CD14-positive monocyte (primary cell): ENCODE data around the gene SPTAN1. TPM values are rescaled to one million over a fixed set of nuclear protein-coding genes. Genes with fewer than 3 reads are reported as not detected.

Source experiments
- DNase-seq, 3 donors: peaks; one replicate each; pipeline ENCODE4 v3.0.0-alpha.2; 2011 to 2022
- H2AFZ ChIP-seq: 2 replicates; pipeline ENCODE4 v1.6.0; 2012; ENCODE audit warnings: mild to moderate bottlenecking, low read depth, low read length, inconsistent platforms; ENCODE audit not compliant: insufficient read depth, poor library complexity, severe bottlenecking
- H3K27ac ChIP-seq, 2 donors: 1 replicate in 1 of 2; 2 replicates in 1 of 2; pipeline ENCODE4 v1.5.1; 2012 to 2013; ENCODE audit warnings: low read length in 2 of 2, control low read depth in 1 of 2, inconsistent platforms in 1 of 2, low read depth in 1 of 2, mild to moderate bottlenecking in 1 of 2
- H3K27me3 ChIP-seq, 2 donors: one replicate each; pipeline versions ENCODE4 v1.6.0 to v1.6.1; 2011 to 2013; ENCODE audit warnings: low read length in 2 of 2; ENCODE audit not compliant: control insufficient read depth in 2 of 2, insufficient read depth in 2 of 2
- H3K36me3 ChIP-seq, 2 donors: replicated peaks in 1 of 2; 1 replicate in 1 of 2; 2 replicates in 1 of 2; pipeline versions ENCODE4 v1.5.1 to v1.6.1; 2012 to 2013; ENCODE audit warnings: low read length in 2 of 2, control low read depth in 1 of 2, inconsistent platforms in 1 of 2, mild to moderate bottlenecking in 1 of 2; ENCODE audit not compliant: insufficient read depth in 2 of 2, control insufficient read depth in 1 of 2
- H3K4me1 ChIP-seq, 2 donors: 1 replicate in 1 of 2; 2 replicates in 1 of 2; pipeline versions ENCODE4 v1.5.1 to v1.6.1; 2012 to 2013; ENCODE audit warnings: low read length in 2 of 2, control low read depth in 1 of 2, inconsistent platforms in 1 of 2, mild to moderate bottlenecking in 1 of 2, moderate library complexity in 1 of 2; ENCODE audit not compliant: insufficient read depth in 2 of 2, control insufficient read depth in 1 of 2
- H3K4me2 ChIP-seq: replicated peaks from 2 replicates; pipeline ENCODE3; 2012; ENCODE audit warnings: low read length, moderate library complexity, mild to moderate bottlenecking; ENCODE audit not compliant: poor library complexity, severe bottlenecking; ENCODE audit errors: extremely low read depth
- H3K4me3 ChIP-seq, 3 experiments: fragments of 200-600 bp in 1 of 3; sonication (generic) in 1 of 3; replicated peaks in 1 of 3; 1 replicate in 2 of 3; 2 replicates in 1 of 3; pipeline ENCODE4 v1.5.1; 2011 to 2013; ENCODE audit warnings: low read length in 3 of 3, mild to moderate bottlenecking in 3 of 3, control low read depth in 2 of 3, low read depth in 2 of 3, inconsistent platforms in 1 of 3, moderate library complexity in 1 of 3
- H3K79me2 ChIP-seq: 2 replicates; pipeline ENCODE4 v1.6.0; 2012; ENCODE audit warnings: mild to moderate bottlenecking, control low read depth, inconsistent platforms, low read length, moderate library complexity; ENCODE audit not compliant: insufficient read depth
- H3K9ac ChIP-seq: 2 replicates; pipeline ENCODE4 v1.6.0; 2017; ENCODE audit warnings: low read length, mild to moderate bottlenecking; ENCODE audit not compliant: insufficient read depth, poor library complexity, severe bottlenecking
- H3K9me3 ChIP-seq, 2 donors: replicated peaks in 1 of 2; 1 replicate in 1 of 2; 2 replicates in 1 of 2; pipeline versions ENCODE4 v1.5.1 to v1.6.1; 2012 to 2013; ENCODE audit warnings: low read length in 2 of 2, control low read depth in 1 of 2; ENCODE audit not compliant: control insufficient read depth in 1 of 2, insufficient read depth in 1 of 2
- H4K20me1 ChIP-seq: 2 replicates; pipeline ENCODE4 v1.6.0; 2012; ENCODE audit warnings: mild to moderate bottlenecking, low read length, control low read depth, moderate library complexity; ENCODE audit not compliant: insufficient read depth
- H3K27ac Mint-ChIP-seq, 7 donors: one replicate each; pipeline ENCODE4 v1.8.0; 2020; ENCODE audit warnings: mild to moderate bottlenecking in 7 of 7, mixed read lengths in 7 of 7, moderate library complexity in 6 of 7, inconsistent platforms in 2 of 7
- H3K27me3 Mint-ChIP-seq, 3 donors: one replicate each; pipeline ENCODE4 v1.8.0; 2021 to 2022; ENCODE audit warnings: low read depth in 3 of 3, mild to moderate bottlenecking in 3 of 3, mixed read lengths in 3 of 3, moderate library complexity in 3 of 3, inconsistent platforms in 1 of 3
- H3K36me3 Mint-ChIP-seq, 2 donors: one replicate each; pipeline ENCODE4 v1.8.0; 2020; ENCODE audit warnings: mixed read lengths in 2 of 2, inconsistent platforms in 1 of 2, mild to moderate bottlenecking in 1 of 2
- H3K4me1 Mint-ChIP-seq: one replicate; pipeline ENCODE4 v1.8.0; 2020; ENCODE audit warnings: mild to moderate bottlenecking, mixed read lengths
- H3K4me3 Mint-ChIP-seq, 2 donors: one replicate each; pipeline ENCODE4 v1.8.0; 2020; ENCODE audit warnings: mild to moderate bottlenecking in 2 of 2, mixed read lengths in 2 of 2, moderate library complexity in 1 of 2
- H3K9me3 Mint-ChIP-seq, 7 donors: one replicate each; pipeline ENCODE4 v1.8.0; 2020 to 2022; ENCODE audit warnings: mixed read lengths in 7 of 7, mild to moderate bottlenecking in 6 of 7, moderate library complexity in 6 of 7, inconsistent platforms in 2 of 7
- WGBS: methylation state at CpG from one replicate; pipeline ENCODE4 v1.1.5; 2013; ENCODE audit warnings: missing lambda C conversion rate; ENCODE audit not compliant: insufficient coverage; 5-methylcytosine and 5-hydroxymethylcytosine counted together
- intact Hi-C, 2 donors: fragments of 100-400 bp; cut with micrococcal nuclease; formaldehyde crosslinking; loops; one replicate each; pipeline versions ENCODE4 v1.15.0 to v1.15.1; 2023
- polyA plus RNA-seq, 3 donors: library from polyadenylated mRNA; depleted of rRNA in 1 of 3; unstranded in 2 of 3; stranded (reverse) in 1 of 3; fragments of 300-500 nt in 2 of 3; fragments of >200 nt in 1 of 3; fragmentation: Illumina TruSeq in 2 of 3; gene quantifications; 1 replicate in 2 of 3; 2 replicates in 1 of 3; pipeline ENCODE4 v1.2.3, GENCODE V29; 2012 to 2021
- TF ChIP-seq, protein P1 (sequence below): fragments of 200-600 bp; IDR thresholded peaks from one replicate; pipeline ENCODE4 v1.8.0; 2022; ENCODE audit warnings: antibody characterized with exemption, mild to moderate bottlenecking

The SPTAN1 gene
- polyA plus RNA-seq, 3 donors, result 6.2 to 40.8 (median 8.5) TPM

DNA sequence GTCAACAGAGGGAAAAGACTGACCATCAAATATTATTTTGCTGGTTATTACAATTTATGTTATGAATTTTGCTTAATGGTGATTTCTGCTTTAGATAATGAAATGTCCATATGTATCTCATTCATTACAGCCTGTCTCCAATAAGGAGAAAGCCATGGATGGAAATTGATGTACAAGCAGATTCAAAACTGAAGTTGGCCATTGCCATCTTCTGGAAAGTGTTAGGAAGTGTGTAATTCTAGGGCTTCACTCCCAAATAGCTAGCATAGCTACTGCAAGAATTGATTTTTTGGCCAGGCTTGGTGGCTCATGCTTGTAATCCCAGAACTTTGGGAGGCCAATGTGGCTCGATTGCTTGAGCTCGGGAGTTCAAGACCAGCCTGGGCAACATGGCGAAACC, 58.5 kb downstream of the SPTAN1 start:
- Histone ChIP-seq H3K36me3 (peaks cover 82 to 97% of the 10 kb centered on the region in 2 donors), H3K27me3 (no peaks in the 10 kb centered on the region), H3K27ac (no peak overlapping the region), H4K20me1 (no peaks in the 10 kb centered on the region), H3K4me2 (no peak overlapping the region), H3K4me1 (no peaks in the 10 kb centered on the region), H3K79me2 (no peaks in the 10 kb centered on the region), H3K4me3 (no peak overlapping the region), H3K9me3 (no peaks in the 10 kb centered on the region), H3K9ac (no peak overlapping the region), H2AFZ (no peak overlapping the region)
- Mint-ChIP-seq H3K9me3 (no peaks in the 10 kb centered on the region), H3K4me3 (no peak overlapping the region), H3K27me3 (peaks cover 0 to 2% (median 0%) of the 10 kb centered on the region in 3 donors), H3K4me1 (no peaks in the 10 kb centered on the region), H3K36me3 (peaks cover 75 to 89% of the 10 kb centered on the region in 2 donors), H3K27ac (no peak overlapping the region)
- no CpG with 5 or more reads among the region's 3 CpGs for WGBS
- TF ChIP-seq, protein P1, sequence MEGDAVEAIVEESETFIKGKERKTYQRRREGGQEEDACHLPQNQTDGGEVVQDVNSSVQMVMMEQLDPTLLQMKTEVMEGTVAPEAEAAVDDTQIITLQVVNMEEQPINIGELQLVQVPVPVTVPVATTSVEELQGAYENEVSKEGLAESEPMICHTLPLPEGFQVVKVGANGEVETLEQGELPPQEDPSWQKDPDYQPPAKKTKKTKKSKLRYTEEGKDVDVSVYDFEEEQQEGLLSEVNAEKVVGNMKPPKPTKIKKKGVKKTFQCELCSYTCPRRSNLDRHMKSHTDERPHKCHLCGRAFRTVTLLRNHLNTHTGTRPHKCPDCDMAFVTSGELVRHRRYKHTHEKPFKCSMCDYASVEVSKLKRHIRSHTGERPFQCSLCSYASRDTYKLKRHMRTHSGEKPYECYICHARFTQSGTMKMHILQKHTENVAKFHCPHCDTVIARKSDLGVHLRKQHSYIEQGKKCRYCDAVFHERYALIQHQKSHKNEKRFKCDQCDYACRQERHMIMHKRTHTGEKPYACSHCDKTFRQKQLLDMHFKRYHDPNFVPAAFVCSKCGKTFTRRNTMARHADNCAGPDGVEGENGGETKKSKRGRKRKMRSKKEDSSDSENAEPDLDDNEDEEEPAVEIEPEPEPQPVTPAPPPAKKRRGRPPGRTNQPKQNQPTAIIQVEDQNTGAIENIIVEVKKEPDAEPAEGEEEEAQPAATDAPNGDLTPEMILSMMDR, result no peak
- DNase-seq, result no peak
- intact Hi-C loops, result no loop called here

GRCh38 chr9:128611600-128612394, 59.4 kb downstream of the SPTAN1 start:
- peak overlapping the region in 1 of 7 donors; percentile 17 for H3K27ac Mint-ChIP-seq
- Histone ChIP-seq H3K27ac (no peak overlapping the region), H3K4me1 (no peaks in the 10 kb centered on the region), H3K9ac (no peak overlapping the region), H4K20me1 (no peaks in the 10 kb centered on the region), H3K27me3 (no peaks in the 10 kb centered on the region), H3K79me2 (no peaks in the 10 kb centered on the region), H3K9me3 (no peaks in the 10 kb centered on the region), H2AFZ (no peak overlapping the region), H3K4me2 (no peak overlapping the region), H3K36me3 (peaks cover 86 to 98% of the 10 kb centered on the region in 2 donors), H3K4me3 (no peak overlapping the region)
- no peak overlapping the region for H3K4me3 Mint-ChIP-seq
- no peaks in the 10 kb centered on the region for H3K4me1 Mint-ChIP-seq
- intact Hi-C loops, result no loop called here
- WGBS, result 97% methylated on average over 8 of the region's 12 CpGs
- H3K27me3 Mint-ChIP-seq, result peaks cover 0 to 2% (median 0%) of the 10 kb centered on the region in 3 donors
- peaks cover 76 to 88% of the 10 kb centered on the region in 2 donors for H3K36me3 Mint-ChIP-seq
- TF ChIP-seq, protein P1, result no peak
- H3K9me3 Mint-ChIP-seq, result no peaks in the 10 kb centered on the region
- no peak for DNase-seq
